Natural killer cell treated with Interleukin-12 subunit alpha and Interleukin-12 subunit beta and Interleukin-15 and Interleukin-18, amount 100 ng/mL, for 72 hours (primary cell): ENCODE measurements around the gene TTC39C. TPM values are rescaled to one million over a fixed set of nuclear protein-coding genes. Genes with fewer than 3 reads are reported as not detected.

ENCODE experiments used
- ATAC-seq, 2 donors: fragments of 150-1000 bp; cut with Tn5 transposase in 1 of 2; sonication (Bioruptor Pico), chemical (Tn5 transposase) in 1 of 2; 2 replicates each; pipeline ENCODE4 v1.10.0; 2021
- DNase-seq: peaks from one replicate; pipeline ENCODE4 v3.0.0; 2022; ENCODE audit warnings: low spot score
- H3K27ac Mint-ChIP-seq, 2 donors: 1 replicate in 1 of 2; 2 replicates in 1 of 2; pipeline ENCODE4 v1.8.0; 2022; ENCODE audit warnings: mixed read lengths in 2 of 2, mild to moderate bottlenecking in 1 of 2, moderate library complexity in 1 of 2
- H3K27me3 Mint-ChIP-seq, 2 donors: 1 replicate in 1 of 2; 2 replicates in 1 of 2; pipeline ENCODE4 v1.8.0; 2022; ENCODE audit warnings: mixed read lengths in 2 of 2
- H3K36me3 Mint-ChIP-seq: one replicate; pipeline ENCODE4 v1.8.0; 2022; ENCODE audit warnings: mixed read lengths
- H3K4me1 Mint-ChIP-seq, 2 donors: 1 replicate in 1 of 2; 2 replicates in 1 of 2; pipeline ENCODE4 v1.8.0; 2022; ENCODE audit warnings: low read depth in 2 of 2, mixed read lengths in 2 of 2, mild to moderate bottlenecking in 1 of 2
- H3K4me3 Mint-ChIP-seq: one replicate; pipeline ENCODE4 v1.8.0; 2022; ENCODE audit warnings: mixed read lengths
- H3K9me3 Mint-ChIP-seq: 2 replicates; pipeline ENCODE4 v1.8.0; 2022; ENCODE audit warnings: mixed read lengths
- total RNA-seq, 2 donors: library from RNA; stranded (reverse); gene quantifications; one replicate each; pipeline ENCODE4 v1.2.3, GENCODE V29; 2022

The TTC39C gene
- total RNA-seq, 2 donors from 2014 or later = 54.8 to 69.7 TPM

DNA sequence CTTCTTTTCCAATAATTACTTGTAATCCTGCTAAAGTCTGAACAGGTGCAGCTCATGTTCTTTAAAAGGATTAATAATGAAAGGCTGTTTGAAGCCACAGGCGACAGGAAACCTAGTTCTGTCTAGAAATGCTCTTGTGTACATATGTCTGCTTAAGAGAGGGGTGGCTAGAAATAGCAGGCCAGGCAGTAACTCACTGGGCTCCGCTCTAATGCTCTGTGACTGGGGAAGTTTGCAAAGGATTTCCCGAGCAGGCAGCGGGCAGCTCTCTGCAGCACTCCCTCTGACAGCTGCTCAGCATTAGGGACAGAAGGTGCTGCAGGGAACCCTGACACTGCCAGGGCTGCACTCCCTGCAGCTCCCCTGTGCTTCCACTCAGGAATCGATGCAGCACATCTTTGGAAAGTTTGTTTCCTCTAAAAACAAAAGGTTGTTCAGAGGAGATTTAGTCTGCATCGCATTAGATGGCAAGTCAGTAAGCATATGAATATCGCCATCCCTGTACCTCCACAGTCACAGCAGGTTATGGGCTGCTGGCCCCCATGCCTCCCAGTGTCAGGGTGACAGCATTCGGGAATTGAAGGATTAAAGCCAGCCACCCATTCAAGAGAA is 33.1 kb upstream of the TTC39C start:
- Mint-ChIP-seq H3K27ac (peak overlapping the region in 1 of 2 donors; percentile 33), H3K4me3 (no peak overlapping the region), H3K27me3 (peaks cover 19 to 25% of the 10 kb centered on the region in 2 donors), H3K9me3 (peaks cover 4% of the 10 kb centered on the region), H3K36me3 (peaks cover 12% of the 10 kb centered on the region), H3K4me1 (peaks cover 15 to 23% of the 10 kb centered on the region in 2 donors)
- no peak for DNase-seq
- no peak for ATAC-seq

DNA sequence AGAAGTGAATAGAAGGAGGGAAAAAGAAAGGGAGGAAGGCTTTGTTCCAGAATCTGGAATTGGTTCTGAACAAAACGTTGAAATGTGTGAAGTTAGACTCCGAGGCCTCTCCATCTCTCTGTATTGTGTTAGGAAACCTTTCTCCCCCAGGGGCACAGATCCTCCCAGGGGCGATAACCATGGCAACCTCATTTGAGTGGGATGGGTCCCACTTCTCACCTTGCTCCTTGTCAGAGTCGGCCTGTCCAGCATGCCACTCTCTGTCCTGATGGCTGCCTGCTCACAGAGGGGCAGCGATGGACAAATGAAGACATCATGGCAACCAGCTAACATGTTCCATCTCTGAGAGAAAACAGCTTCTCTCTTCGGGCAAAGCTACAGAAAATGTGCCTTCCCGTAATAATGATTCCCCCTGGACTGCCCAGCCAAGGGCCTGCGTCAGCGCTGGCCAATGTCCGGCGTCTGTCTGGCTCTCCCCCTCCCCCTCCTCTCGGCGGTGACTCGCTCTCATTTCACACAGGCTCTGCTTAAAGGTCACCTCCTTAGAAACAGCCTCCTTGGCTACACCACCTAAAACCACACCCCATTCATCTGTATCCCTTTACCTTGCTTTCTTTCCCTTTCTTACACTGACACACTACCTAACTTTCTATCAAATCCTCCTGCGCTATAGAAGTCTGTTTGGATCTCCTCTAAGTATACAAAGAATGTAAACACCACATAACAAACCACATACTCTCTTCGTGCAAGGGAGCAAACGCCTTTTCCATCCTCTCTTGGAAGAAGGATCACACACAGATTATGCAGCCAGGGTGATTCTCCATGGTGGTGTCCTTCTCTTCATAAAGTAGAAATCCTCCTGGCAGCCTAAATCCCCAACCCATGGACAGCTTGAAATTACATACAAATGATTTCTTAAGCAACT is 32.1 kb upstream of the TTC39C start:
- no peak for ATAC-seq
- Mint-ChIP-seq H3K36me3 (peaks cover 5% of the 10 kb centered on the region), H3K4me3 (no peak overlapping the region), H3K27ac (peak overlapping the region in 1 of 2 donors; percentile 33), H3K9me3 (no peaks in the 10 kb centered on the region), H3K4me1 (peaks cover 16 to 31% of the 10 kb centered on the region in 2 donors), H3K27me3 (peaks cover 15% of the 10 kb centered on the region in 2 donors)
- DNase-seq = no peak

DNA sequence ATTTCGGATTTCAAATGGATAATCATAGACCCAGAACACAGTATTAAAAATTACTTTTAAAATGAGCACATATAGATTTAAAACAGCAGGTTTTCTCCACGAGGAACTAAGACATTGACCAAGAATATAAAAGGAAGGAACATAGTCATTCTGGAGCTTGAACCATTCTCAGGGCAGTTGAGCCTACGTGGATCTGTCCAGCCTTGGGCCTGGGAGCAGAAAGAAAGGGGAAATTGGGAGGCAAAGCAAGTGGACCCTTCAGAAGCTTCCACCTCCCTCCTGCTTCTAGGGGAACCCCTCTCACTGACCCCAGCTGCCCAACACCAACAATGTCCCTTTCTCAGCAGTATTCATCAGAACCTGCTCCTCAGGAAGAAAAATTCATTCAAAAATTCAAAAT is 31.4 kb upstream of the TTC39C start:
- Mint-ChIP-seq H3K27me3 (peaks cover 15 to 17% of the 10 kb centered on the region in 2 donors), H3K36me3 (peaks cover 5% of the 10 kb centered on the region), H3K27ac (no peak overlapping the region), H3K4me1 (peaks cover 10 to 27% of the 10 kb centered on the region in 2 donors), H3K4me3 (no peak overlapping the region), H3K9me3 (no peaks in the 10 kb centered on the region)
- DNase-seq = no peak
- no peak for ATAC-seq

DNA sequence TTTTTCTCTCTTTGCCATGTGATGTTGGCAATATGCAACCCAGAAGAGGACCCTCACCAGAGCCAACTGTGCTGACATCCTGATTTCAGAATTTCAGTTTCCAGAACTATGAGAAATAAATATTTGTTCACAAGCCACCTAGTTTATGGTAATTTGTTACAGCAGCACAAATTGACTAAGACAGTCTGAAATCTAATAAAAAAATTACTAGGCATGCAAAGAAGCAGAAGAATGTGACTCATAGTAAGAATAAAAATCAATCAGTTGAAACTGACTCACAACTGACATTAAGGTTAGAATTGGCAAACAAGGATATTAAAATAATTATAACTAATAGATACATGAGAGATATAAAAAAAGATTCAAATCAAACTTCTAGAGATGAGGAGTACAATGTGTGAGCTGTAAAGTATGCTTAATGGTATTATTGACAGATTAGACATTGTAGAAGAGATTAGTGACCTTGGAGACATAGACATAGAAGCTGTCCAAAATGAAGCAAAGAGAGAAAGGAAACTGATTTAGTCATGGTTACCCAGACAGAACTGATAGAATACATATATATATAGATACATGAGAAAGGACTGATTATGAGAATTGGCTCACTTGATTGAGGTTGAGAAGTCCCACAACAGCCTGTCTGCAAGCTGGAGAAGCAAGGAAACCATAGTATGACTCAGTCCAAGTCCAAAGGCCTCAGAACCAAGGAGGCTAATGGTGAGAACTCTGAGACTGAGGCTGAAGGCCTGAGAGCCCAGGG is 27.8 kb upstream of the TTC39C start:
- Mint-ChIP-seq H3K4me1 (peaks cover 17 to 36% of the 10 kb centered on the region in 2 donors), H3K9me3 (no peaks in the 10 kb centered on the region), H3K27me3 (peaks cover 12 to 14% of the 10 kb centered on the region in 2 donors), H3K36me3 (peaks cover 5% of the 10 kb centered on the region), H3K27ac (peak overlapping the region in 1 of 2 donors; percentile 5), H3K4me3 (no peak overlapping the region)
- ATAC-seq = peak in 1 of 2 donors; percentile 87
- DNase-seq = no peak

GRCh38 chr18:23990474-23991410 is 23.8 kb upstream of the TTC39C start:
- no peak for ATAC-seq
- DNase-seq = no peak
- Mint-ChIP-seq H3K4me3 (no peak overlapping the region), H3K27me3 (peaks cover 0 to 5% of the 10 kb centered on the region in 2 donors), H3K27ac (no peak overlapping the region), H3K4me1 (peaks cover 32 to 40% of the 10 kb centered on the region in 2 donors), H3K36me3 (peaks cover 3% of the 10 kb centered on the region), H3K9me3 (no peaks in the 10 kb centered on the region)

GRCh38 chr18:23992089-23992940 is 22.2 kb upstream of the TTC39C start:
- no peak overlapping the region for H3K4me3 Mint-ChIP-seq
- H3K36me3 Mint-ChIP-seq = no peaks in the 10 kb centered on the region
- peaks cover 0 to 3% of the 10 kb centered on the region in 2 donors for H3K27me3 Mint-ChIP-seq
- H3K4me1 Mint-ChIP-seq = peaks cover 25 to 28% of the 10 kb centered on the region in 2 donors
- ATAC-seq (peak; percentile 83 to 94), DNase-seq (no peak)
- no peak overlapping the region for H3K27ac Mint-ChIP-seq
- no peaks in the 10 kb centered on the region for H3K9me3 Mint-ChIP-seq

DNA sequence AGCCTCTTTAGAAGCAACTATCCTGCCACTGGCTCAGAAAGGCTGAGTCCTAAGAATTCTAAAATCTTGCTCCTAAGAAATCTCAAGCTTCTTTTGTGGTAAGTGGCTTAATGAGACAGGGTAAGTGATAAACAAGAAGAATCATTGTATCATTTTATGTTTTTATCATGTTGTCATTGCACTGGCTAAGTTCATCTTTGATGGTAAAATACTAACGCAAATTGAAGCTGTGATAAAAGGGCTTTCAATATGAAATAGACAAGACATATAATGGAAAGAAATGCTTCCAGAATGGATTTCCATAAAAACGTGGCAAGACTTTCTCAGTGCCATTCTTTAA is 21.6 kb upstream of the TTC39C start:
- DNase-seq = no peak
- peaks cover 0 to 2% of the 10 kb centered on the region in 2 donors for H3K27me3 Mint-ChIP-seq
- ATAC-seq = no peak
- H3K36me3 Mint-ChIP-seq = no peaks in the 10 kb centered on the region
- no peak overlapping the region for H3K4me3 Mint-ChIP-seq
- no peaks in the 10 kb centered on the region for H3K9me3 Mint-ChIP-seq
- H3K4me1 Mint-ChIP-seq = peaks cover 23 to 28% of the 10 kb centered on the region in 2 donors
- H3K27ac Mint-ChIP-seq = no peak overlapping the region

DNA sequence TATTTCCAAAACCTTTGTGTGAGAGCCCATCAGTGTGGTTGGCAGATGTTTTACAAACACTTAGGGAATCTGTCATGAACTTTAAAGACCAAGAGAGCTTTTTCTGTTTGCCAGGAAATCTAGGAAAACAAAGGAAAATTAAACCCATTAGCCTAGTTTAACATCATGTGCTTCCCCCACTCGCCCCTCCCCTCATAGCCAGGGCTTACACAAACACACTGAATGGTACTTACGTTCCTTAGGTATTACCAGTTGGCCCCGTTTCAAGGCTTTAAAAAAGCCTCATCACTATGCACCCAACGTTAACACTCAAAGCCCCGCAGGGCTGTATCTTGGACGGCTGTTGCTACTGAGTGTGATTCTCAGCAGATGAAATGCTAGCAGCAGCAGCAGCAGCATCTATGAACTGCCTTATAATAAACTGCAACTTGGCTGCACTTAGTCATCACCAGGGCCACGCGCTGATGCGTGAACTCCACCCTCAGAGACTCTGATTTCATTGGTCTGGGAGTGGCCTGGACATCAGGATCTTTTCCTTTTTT is 20.1 kb upstream of the TTC39C start:
- Mint-ChIP-seq H3K27me3 (no peaks in the 10 kb centered on the region), H3K27ac (no peak overlapping the region), H3K4me3 (no peak overlapping the region), H3K4me1 (peaks cover 26 to 31% of the 10 kb centered on the region in 2 donors), H3K36me3 (no peaks in the 10 kb centered on the region), H3K9me3 (no peaks in the 10 kb centered on the region)
- DNase-seq (no peak), ATAC-seq (no peak)

GRCh38 chr18:23995180-23995579 is 19.4 kb upstream of the TTC39C start:
- H3K36me3 Mint-ChIP-seq = no peaks in the 10 kb centered on the region
- peaks cover 27 to 36% of the 10 kb centered on the region in 2 donors for H3K4me1 Mint-ChIP-seq
- no peaks in the 10 kb centered on the region for H3K9me3 Mint-ChIP-seq
- H3K4me3 Mint-ChIP-seq = no peak overlapping the region
- DNase-seq (no peak), ATAC-seq (no peak)
- H3K27ac Mint-ChIP-seq = no peak overlapping the region
- no peaks in the 10 kb centered on the region for H3K27me3 Mint-ChIP-seq

DNA sequence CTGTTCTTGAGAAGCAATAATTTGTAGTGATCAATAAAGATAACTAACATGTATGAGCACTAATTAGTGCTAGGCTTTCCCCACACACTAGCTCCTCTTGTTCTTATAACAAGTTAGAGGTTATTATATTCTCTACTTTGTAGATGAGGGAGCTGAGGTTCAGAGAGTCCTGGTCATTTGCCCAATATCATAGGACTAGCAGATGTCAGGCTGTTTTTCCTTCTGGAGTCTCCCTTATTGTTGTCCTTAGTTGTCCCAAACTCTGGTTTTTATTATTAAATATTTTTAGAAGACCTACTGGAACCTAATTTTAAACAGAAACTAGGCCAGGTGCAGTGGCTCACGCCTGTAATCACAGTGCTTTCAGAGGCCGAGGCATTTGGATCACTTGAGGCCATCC is 16.5 kb upstream of the TTC39C start:
- H3K36me3 Mint-ChIP-seq = no peaks in the 10 kb centered on the region
- H3K9me3 Mint-ChIP-seq = peaks cover 3% of the 10 kb centered on the region
- no peaks in the 10 kb centered on the region for H3K27me3 Mint-ChIP-seq
- H3K4me1 Mint-ChIP-seq = peaks cover 42 to 46% of the 10 kb centered on the region in 2 donors
- no peak for ATAC-seq
- no peak overlapping the region for H3K27ac Mint-ChIP-seq
- H3K4me3 Mint-ChIP-seq = no peak overlapping the region
- DNase-seq = no peak

GRCh38 chr18:23998820-23999219 is 15.7 kb upstream of the TTC39C start:
- Mint-ChIP-seq H3K27me3 (no peaks in the 10 kb centered on the region), H3K4me1 (peaks cover 44 to 54% of the 10 kb centered on the region in 2 donors), H3K4me3 (no peak overlapping the region), H3K9me3 (peaks cover 3% of the 10 kb centered on the region), H3K27ac (no peak overlapping the region), H3K36me3 (no peaks in the 10 kb centered on the region)
- DNase-seq (no peak), ATAC-seq (no peak)
